NCI-H146 (cell line): ENCODE measurements around the gene ADAMTS16.
"Not testable (repeated sequence)": the region's sequence is repeated elsewhere in the genome, so short reads cannot be mapped to it uniquely, and the experiment has no call there.

Experiments used
- DNase-seq: peaks from one replicate; lab custom pipeline; 2025; lab: John Stamatoyannopoulos, UW

ADAMTS16 gene, protein sequence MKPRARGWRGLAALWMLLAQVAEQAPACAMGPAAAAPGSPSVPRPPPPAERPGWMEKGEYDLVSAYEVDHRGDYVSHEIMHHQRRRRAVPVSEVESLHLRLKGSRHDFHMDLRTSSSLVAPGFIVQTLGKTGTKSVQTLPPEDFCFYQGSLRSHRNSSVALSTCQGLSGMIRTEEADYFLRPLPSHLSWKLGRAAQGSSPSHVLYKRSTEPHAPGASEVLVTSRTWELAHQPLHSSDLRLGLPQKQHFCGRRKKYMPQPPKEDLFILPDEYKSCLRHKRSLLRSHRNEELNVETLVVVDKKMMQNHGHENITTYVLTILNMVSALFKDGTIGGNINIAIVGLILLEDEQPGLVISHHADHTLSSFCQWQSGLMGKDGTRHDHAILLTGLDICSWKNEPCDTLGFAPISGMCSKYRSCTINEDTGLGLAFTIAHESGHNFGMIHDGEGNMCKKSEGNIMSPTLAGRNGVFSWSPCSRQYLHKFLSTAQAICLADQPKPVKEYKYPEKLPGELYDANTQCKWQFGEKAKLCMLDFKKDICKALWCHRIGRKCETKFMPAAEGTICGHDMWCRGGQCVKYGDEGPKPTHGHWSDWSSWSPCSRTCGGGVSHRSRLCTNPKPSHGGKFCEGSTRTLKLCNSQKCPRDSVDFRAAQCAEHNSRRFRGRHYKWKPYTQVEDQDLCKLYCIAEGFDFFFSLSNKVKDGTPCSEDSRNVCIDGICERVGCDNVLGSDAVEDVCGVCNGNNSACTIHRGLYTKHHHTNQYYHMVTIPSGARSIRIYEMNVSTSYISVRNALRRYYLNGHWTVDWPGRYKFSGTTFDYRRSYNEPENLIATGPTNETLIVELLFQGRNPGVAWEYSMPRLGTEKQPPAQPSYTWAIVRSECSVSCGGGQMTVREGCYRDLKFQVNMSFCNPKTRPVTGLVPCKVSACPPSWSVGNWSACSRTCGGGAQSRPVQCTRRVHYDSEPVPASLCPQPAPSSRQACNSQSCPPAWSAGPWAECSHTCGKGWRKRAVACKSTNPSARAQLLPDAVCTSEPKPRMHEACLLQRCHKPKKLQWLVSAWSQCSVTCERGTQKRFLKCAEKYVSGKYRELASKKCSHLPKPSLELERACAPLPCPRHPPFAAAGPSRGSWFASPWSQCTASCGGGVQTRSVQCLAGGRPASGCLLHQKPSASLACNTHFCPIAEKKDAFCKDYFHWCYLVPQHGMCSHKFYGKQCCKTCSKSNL

GRCh38 chr5:5139777-5140478 lies at the start of gene ADAMTS16:
TSS of gene ADAMTS16 (plus strand) at chr5:5140330. CDS start at chr5:5140468, 138 bp downstream.
- DNase-seq: no peak

DNA sequence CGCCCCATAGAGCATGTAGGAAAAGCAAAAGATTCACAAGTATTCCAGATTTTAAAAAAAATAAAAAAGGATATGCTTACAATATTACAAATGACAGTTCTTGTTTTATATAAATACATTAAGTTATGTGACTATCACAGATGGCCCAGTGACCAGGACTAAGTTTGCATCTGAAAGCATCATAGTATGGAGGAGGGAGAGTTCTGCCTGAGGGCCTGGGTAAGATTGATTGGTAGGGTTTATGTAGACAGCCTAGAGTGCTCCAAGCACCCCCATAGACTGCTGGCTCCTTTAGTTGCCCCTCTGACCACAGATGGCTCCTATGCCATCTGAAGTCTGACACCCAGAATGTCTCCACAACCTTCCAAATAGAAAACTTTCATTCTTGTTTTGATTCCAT lies 48.0 kb upstream of the ADAMTS16 start:
- no peak for DNase-seq

DNA sequence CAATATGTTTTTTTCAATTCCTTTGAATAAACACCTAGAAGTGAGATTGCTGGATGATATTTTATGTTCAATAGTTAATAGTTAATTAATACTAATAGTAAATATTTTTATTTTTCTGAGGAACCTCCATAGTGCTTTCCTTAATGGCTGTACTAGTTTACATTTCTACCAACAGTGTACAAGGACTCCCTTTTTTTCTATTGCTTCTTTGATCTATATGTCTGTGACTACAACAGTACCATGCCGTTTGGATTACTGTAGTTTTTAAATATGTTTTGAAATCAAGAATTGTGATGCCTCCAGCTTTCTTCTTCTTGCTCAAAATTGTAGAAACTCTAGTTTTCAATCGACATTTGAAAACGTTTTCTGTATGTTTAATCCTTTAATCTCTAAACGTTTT lies 39.5 kb upstream of the ADAMTS16 start:
- DNase-seq: no peak

DNA sequence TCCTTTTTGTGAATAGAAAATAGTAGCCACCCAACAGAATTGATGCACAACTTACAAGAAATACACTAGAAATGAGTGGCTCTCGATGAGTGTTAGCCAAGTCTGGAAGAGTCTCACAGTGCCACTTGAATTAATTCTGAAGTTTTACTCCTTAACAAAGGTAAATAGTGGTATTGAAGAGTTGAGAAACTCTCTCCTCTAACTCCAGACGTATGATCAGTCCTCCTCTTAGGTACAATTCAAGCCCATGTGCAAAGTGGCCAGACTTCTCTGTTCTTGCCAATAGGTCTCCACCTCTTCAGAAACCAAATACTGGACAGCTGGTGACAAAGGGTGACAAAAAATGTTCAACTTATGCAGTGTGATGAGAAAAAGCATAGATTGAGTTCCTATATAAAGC lies 38.5 kb upstream of the ADAMTS16 start:
- no peak for DNase-seq

DNA sequence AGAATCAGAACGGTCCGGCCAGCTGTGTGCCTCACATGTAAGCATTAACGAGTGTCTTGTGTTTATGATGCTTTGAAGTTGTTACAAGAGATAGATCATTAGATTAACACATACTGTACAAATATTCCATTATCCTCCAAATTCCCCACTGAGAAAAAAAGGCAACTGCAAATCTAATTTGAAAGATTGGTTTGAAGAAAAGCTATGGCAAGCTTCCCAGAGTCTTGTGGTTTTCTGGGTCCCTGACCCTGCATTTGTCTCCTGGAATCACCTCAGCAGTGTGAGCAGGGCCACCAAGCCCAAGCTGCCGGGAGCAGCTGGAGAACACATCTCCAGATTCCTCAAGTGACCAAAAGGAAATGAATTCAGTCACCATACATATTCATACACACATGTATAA lies 36.9 kb upstream of the ADAMTS16 start:
- no peak for DNase-seq

- no peak for DNase-seq
Measured at GRCh38 chr5:5104550-5104949, 35.6 kb upstream of the ADAMTS16 start.

DNA sequence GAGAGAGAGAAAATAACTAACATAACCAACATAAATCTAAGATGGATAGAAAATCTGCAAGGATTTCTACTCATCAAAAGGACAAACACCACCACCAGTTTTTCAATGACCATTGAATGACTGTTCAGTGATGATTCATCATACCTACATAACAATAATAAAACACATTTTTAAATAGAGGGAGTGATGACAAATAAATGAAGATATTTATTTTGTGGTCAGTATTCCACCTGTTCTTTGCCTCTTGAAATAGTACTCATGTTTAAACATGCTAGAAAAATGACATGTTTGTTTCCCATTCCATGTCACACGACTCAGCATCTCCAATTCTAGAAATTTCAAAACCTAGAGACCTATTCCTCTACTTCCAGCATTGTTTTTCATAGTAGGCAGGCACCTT lies 34.6 kb upstream of the ADAMTS16 start:
- no peak for DNase-seq

GRCh38 chr5:5116956-5117355 lies 23.2 kb upstream of the ADAMTS16 start:
- DNase-seq: no peak

- no peak for DNase-seq
Measured at GRCh38 chr5:5122776-5123175, 17.4 kb upstream of the ADAMTS16 start.

GRCh38 chr5:5124231-5124630 lies 15.9 kb upstream of the ADAMTS16 start:
- DNase-seq: no peak

DNA sequence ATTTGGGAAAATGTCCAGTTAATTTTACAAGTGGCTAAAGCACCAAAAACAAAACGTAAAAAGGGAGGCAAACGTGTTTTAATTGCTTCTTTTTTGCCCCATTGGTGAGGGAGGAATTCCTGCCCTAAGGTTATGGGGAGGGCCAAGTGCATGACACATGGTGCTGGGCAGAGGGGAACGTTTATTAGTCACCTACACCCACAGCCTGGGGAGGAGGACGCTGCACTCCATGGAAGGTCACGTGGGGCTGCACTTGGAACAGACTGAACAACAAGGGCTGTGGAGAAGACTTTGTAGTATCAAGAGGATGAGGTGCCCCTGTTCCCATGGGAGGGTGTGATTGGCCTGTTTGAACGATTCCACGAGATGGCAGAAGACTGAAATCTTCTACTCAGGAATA lies 13.7 kb upstream of the ADAMTS16 start:
- DNase-seq: no peak

- DNase-seq: no peak
Measured at GRCh38 chr5:5128766-5129165, 11.4 kb upstream of the ADAMTS16 start.

DNA sequence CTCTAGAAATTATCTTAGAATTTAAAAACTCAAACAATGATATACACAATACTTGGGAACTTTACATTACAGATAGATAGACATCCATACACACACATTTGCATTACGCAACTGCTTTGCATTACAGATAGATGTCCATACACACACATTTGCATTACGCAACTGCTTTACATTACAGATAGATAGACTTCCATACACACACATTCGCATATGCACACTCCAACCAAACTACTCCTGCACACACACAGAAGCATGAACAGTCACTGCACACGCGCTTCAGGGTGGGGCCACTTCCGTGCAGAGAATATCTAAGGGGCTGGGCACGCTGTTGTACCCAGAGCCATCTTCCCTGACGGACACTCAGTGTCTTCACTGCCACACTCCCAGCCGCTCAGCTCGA lies 7.9 kb upstream of the ADAMTS16 start:
- no peak for DNase-seq

DNA sequence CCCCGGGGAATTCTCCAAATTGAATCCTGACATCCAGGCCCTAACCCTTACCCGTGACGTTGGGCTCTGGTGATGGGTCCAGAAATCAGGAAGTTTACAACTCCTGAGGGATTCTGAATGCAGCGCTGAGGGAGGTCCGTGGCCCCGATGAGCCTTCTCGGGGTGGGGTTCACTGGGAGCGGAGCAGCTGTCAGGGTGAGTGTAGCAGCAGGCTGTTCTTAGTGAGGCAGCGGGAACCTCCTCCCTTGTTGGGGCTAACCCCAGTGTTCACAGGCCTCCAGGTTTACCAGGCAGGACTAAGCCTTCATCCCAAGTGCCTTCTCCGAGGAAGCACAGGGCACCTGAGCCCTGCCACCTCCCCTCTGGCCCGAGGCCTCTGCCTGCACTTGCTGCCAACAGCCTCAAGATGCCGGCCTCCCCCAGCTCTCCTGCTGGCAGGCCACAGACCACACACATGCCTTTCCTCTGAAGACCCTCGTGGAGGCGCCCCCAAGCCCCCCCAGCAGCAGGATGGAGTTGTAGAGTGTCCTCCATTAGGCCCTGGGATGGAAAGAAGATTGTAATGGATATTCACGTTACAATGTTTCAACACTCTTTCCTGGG lies 7.3 kb upstream of the ADAMTS16 start:
- DNase-seq: no peak

GRCh38 chr5:5134107-5134506 lies 6.0 kb upstream of the ADAMTS16 start:
- DNase-seq: no peak

- DNase-seq: no peak
Measured at GRCh38 chr5:5135957-5136676, 4.0 kb upstream of the ADAMTS16 start.

- not testable (repeated sequence) for DNase-seq
Measured at GRCh38 chr5:5137851-5138250, 2.3 kb upstream of the ADAMTS16 start.

GRCh38 chr5:5139336-5139776 lies 774 bp upstream of the ADAMTS16 start:
- DNase-seq: no peak

GRCh38 chr5:5140479-5141338 lies 579 bp downstream of the ADAMTS16 start:
- DNase-seq: no peak

GRCh38 chr5:5141339-5141599 lies 1.1 kb downstream of the ADAMTS16 start:
- DNase-seq: no peak
